H9 (cell line): ENCODE results near the gene DCHS2. TPM values are rescaled to one million over a fixed set of nuclear protein-coding genes. Genes with fewer than 3 reads are reported as not detected.

Source experiments
- DNase-seq: peaks from one replicate; pipeline ENCODE4 v3.0.0-alpha.2; 2017
- H2AFZ ChIP-seq: one replicate; pipeline ENCODE4 v1.6.1; 2013; ENCODE audit warnings: mild to moderate bottlenecking, low read length, control low read depth, moderate library complexity
- H2AK5ac ChIP-seq: 2 replicates; pipeline ENCODE4 v1.6.1; 2013; ENCODE audit warnings: low read length, control low read depth, mixed read lengths; ENCODE audit not compliant: insufficient read length
- H2BK120ac ChIP-seq: one replicate; pipeline ENCODE4 v1.6.1; 2013; ENCODE audit warnings: low read depth, mild to moderate bottlenecking, low read length, control low read depth, inconsistent platforms; ENCODE audit not compliant: poor library complexity, severe bottlenecking
- H2BK12ac ChIP-seq: 2 replicates; pipeline ENCODE4 v1.6.1; 2013; ENCODE audit warnings: low read length, control low read depth, mixed read lengths, low read depth; ENCODE audit not compliant: insufficient read length
- H2BK15ac ChIP-seq: 2 replicates; pipeline ENCODE4 v1.6.1; 2013; ENCODE audit warnings: low read depth, low read length, control low read depth
- H2BK20ac ChIP-seq: one replicate; pipeline ENCODE4 v1.6.1; 2013; ENCODE audit warnings: low read depth, mild to moderate bottlenecking, low read length, control low read depth, inconsistent platforms; ENCODE audit not compliant: poor library complexity, severe bottlenecking
- H2BK5ac ChIP-seq: 2 replicates; pipeline ENCODE4 v1.6.1; 2013; ENCODE audit warnings: low read length, control low read depth, mixed read lengths; ENCODE audit not compliant: insufficient read length
- H3K14ac ChIP-seq: 2 replicates; pipeline ENCODE4 v1.6.1; 2013; ENCODE audit warnings: low read length, control low read depth; ENCODE audit not compliant: insufficient read depth
- H3K18ac ChIP-seq: 2 replicates; pipeline ENCODE4 v1.6.1; 2013; ENCODE audit warnings: low read depth, mild to moderate bottlenecking, mixed read lengths, low read length, control low read depth; ENCODE audit not compliant: insufficient read length
- H3K23ac ChIP-seq: 2 replicates; pipeline ENCODE4 v1.6.1; 2013; ENCODE audit warnings: low read length, control low read depth, mixed read lengths, low read depth; ENCODE audit not compliant: insufficient read length
- H3K23me2 ChIP-seq: 2 replicates; pipeline ENCODE4 v1.6.1; 2013; ENCODE audit warnings: low read depth, mild to moderate bottlenecking, mixed read lengths, low read length, control low read depth; ENCODE audit not compliant: insufficient read length, poor library complexity, severe bottlenecking
- H3K27ac ChIP-seq: 2 replicates; pipeline ENCODE4 v1.5.1; 2013; ENCODE audit warnings: low read length, control low read depth, mixed read lengths, low read depth; ENCODE audit not compliant: insufficient read length
- H3K27me3 ChIP-seq: 2 replicates; pipeline ENCODE4 v1.6.1; 2013; ENCODE audit warnings: low read length, control low read depth, inconsistent platforms; ENCODE audit not compliant: insufficient read depth
- H3K4ac ChIP-seq: 2 replicates; pipeline ENCODE4 v1.6.1; 2013; ENCODE audit warnings: low read depth, mild to moderate bottlenecking, control low read depth, inconsistent platforms, low read length, moderate library complexity
- H3K4me1 ChIP-seq: 2 replicates; pipeline ENCODE4 v1.6.1; 2013; ENCODE audit warnings: low read length, control low read depth, inconsistent platforms; ENCODE audit not compliant: insufficient read depth
- H3K4me2 ChIP-seq: 2 replicates; pipeline ENCODE4 v1.6.1; 2013; ENCODE audit warnings: low read length, control low read depth, mixed read lengths; ENCODE audit not compliant: insufficient read length, insufficient read depth
- H3K56ac ChIP-seq: 2 replicates; pipeline ENCODE4 v1.6.1; 2013; ENCODE audit warnings: low read depth, mild to moderate bottlenecking, mixed read lengths, low read length, control low read depth; ENCODE audit not compliant: insufficient read length
- H3K79me1 ChIP-seq: 2 replicates; pipeline ENCODE4 v1.6.1; 2013; ENCODE audit warnings: low read depth, mild to moderate bottlenecking, moderate library complexity, low read length, control low read depth, inconsistent platforms; ENCODE audit not compliant: insufficient read depth, poor library complexity, severe bottlenecking
- H3K79me2 ChIP-seq: 2 replicates; pipeline ENCODE4 v1.6.1; 2013; ENCODE audit warnings: low read length, control low read depth, inconsistent platforms; ENCODE audit not compliant: insufficient read depth
- H3K9ac ChIP-seq: 2 replicates; pipeline ENCODE4 v1.6.1; 2013; ENCODE audit warnings: low read length, control low read depth, mixed read lengths; ENCODE audit not compliant: insufficient read length; ENCODE audit errors: extremely low read depth
- H3K9me3 ChIP-seq: one replicate; pipeline ENCODE4 v1.6.1; 2013; ENCODE audit warnings: low read depth, low read length, inconsistent platforms; ENCODE audit not compliant: control insufficient read depth
- H3T11ph ChIP-seq: one replicate; pipeline ENCODE4 v1.6.1; 2013; ENCODE audit warnings: mild to moderate bottlenecking, low read length, control low read depth, inconsistent platforms
- H4K20me1 ChIP-seq: one replicate; pipeline ENCODE4 v1.6.1; 2013; ENCODE audit not compliant: control insufficient read depth, insufficient read length, insufficient read depth
- H4K5ac ChIP-seq: 2 replicates; pipeline ENCODE4 v1.6.1; 2013; ENCODE audit warnings: low read depth, mild to moderate bottlenecking, mixed read lengths, low read length, control low read depth; ENCODE audit not compliant: insufficient read length
- H4K8ac ChIP-seq: replicated peaks from 2 replicates; pipeline ENCODE4 v1.6.1; 2013; ENCODE audit warnings: low read length, control low read depth, mixed read lengths, low read depth; ENCODE audit not compliant: insufficient read length
- H4K91ac ChIP-seq: 2 replicates; pipeline ENCODE4 v1.6.1; 2013; ENCODE audit warnings: low read depth, mild to moderate bottlenecking, moderate library complexity, mixed read lengths, low read length, control low read depth; ENCODE audit not compliant: insufficient read length
- H3K27ac Mint-ChIP-seq, 3 experiments: 2 replicates in 2 of 3; 3 replicates in 1 of 3; pipeline ENCODE4 v1.8.0; 2020 to 2021; ENCODE audit warnings: mixed read lengths in 3 of 3, mild to moderate bottlenecking in 1 of 3, moderate library complexity in 1 of 3
- H3K27me3 Mint-ChIP-seq: 2 replicates; pipeline ENCODE4 v1.8.0; 2021; ENCODE audit warnings: low read depth, mild to moderate bottlenecking, moderate library complexity, mixed read lengths
- H3K36me3 Mint-ChIP-seq, 3 experiments: 2 replicates in 2 of 3; 3 replicates in 1 of 3; pipeline ENCODE4 v1.8.0; 2020 to 2021; ENCODE audit warnings: low read depth in 3 of 3, mixed read lengths in 3 of 3; ENCODE audit not compliant: insufficient read depth in 1 of 3
- H3K4me1 Mint-ChIP-seq, 2 experiments: 2 replicates each; pipeline ENCODE4 v1.8.0; 2020; ENCODE audit warnings: mixed read lengths in 2 of 2
- H3K4me3 Mint-ChIP-seq, 2 experiments: 2 replicates in 1 of 2; 3 replicates in 1 of 2; pipeline ENCODE4 v1.8.0; 2020 to 2021; ENCODE audit warnings: mild to moderate bottlenecking in 2 of 2, mixed read lengths in 2 of 2, moderate library complexity in 1 of 2
- H3K9me3 Mint-ChIP-seq, 2 experiments: 2 replicates in 1 of 2; 3 replicates in 1 of 2; pipeline ENCODE4 v1.8.0; 2020; ENCODE audit warnings: mild to moderate bottlenecking in 2 of 2, mixed read lengths in 2 of 2, moderate library complexity in 1 of 2
- WGBS: extraction: QIAGEN DNeasy Blood & Tissue Kit; methylation state at CpG from one replicate; pipeline ENCODE4 v1.1.7; 2013; ENCODE audit warnings: missing lambda C conversion rate, low lambda C conversion rate, mixed read lengths; ENCODE audit not compliant: insufficient read length; ENCODE audit errors: extremely low coverage; 5-methylcytosine and 5-hydroxymethylcytosine counted together
- total RNA-seq: library from RNA; stranded (reverse); gene quantifications from 2 replicates; pipeline ENCODE4 v1.2.1, GENCODE V29; 2021
- TF ChIP-seq, protein P1 (sequence below): fragments of 200-600 bp; sonication (generic); conservative IDR thresholded peaks from 3 replicates; pipeline ENCODE4 v1.8.0; 2021; ENCODE audit warnings: antibody characterized with exemption, mild to moderate bottlenecking

Gene DCHS2
- total RNA-seq, 1 experiment from 2014 or later: 0.57 TPM

DNA sequence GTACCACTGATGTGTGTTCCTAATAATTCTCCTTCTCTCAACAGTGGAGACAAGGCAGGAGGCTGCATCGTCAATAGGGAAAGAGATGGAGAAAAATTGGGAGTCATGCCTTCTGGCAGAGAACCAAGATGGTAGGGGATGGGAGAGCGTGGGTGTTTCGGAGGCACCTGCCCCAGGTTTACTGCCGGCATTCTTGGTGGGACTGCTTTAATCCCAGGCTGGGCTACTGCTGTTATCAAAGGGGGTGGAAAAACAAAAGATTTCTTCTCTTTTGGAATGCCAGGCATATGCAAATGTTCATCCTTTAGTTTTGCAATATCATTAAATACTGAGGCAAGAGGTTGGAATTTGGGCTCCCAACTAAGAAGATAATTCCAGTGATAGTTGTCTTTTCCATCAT is 257.0 kb downstream of the DCHS2 start:
- no peak for DNase-seq
- Histone ChIP-seq H2BK5ac (no peak overlapping the region), H2BK120ac (no peak overlapping the region), H3K9me3 (no peaks in the 10 kb centered on the region), H2BK15ac (no peak overlapping the region), H3K4ac (no peak overlapping the region), H3K23ac (no peak overlapping the region), H4K20me1 (no peaks in the 10 kb centered on the region), H4K91ac (no peak overlapping the region), H3K23me2 (no peaks in the 10 kb centered on the region), H3K56ac (no peak overlapping the region), H3K9ac (no peak overlapping the region), H3K27ac (no peak overlapping the region), H2BK12ac (no peak overlapping the region), H3K4me1 (no peaks in the 10 kb centered on the region; the same call in 1 of the 2 replicates), H3K4me2 (no peak overlapping the region), H4K8ac (no peak overlapping the region), H3K27me3 (no peaks in the 10 kb centered on the region), H2AK5ac (no peak overlapping the region), H3K79me2 (no peaks in the 10 kb centered on the region), H3K18ac (peak overlapping the region; percentile 12), H2BK20ac (no peak overlapping the region), H3T11ph (no peak overlapping the region), H4K5ac (no peak overlapping the region), H2AFZ (no peak overlapping the region), H3K79me1 (no peaks in the 10 kb centered on the region), H3K14ac (no peak overlapping the region; the same call in 1 of the 2 replicates)
- TF ChIP-seq, protein P1, sequence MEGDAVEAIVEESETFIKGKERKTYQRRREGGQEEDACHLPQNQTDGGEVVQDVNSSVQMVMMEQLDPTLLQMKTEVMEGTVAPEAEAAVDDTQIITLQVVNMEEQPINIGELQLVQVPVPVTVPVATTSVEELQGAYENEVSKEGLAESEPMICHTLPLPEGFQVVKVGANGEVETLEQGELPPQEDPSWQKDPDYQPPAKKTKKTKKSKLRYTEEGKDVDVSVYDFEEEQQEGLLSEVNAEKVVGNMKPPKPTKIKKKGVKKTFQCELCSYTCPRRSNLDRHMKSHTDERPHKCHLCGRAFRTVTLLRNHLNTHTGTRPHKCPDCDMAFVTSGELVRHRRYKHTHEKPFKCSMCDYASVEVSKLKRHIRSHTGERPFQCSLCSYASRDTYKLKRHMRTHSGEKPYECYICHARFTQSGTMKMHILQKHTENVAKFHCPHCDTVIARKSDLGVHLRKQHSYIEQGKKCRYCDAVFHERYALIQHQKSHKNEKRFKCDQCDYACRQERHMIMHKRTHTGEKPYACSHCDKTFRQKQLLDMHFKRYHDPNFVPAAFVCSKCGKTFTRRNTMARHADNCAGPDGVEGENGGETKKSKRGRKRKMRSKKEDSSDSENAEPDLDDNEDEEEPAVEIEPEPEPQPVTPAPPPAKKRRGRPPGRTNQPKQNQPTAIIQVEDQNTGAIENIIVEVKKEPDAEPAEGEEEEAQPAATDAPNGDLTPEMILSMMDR: no peak
- WGBS: no CpG with 5 or more reads among the region's 4 CpGs
- peaks cover 15 to 16% of the 10 kb centered on the region in 2 experiments for H3K4me1 Mint-ChIP-seq
- H3K36me3 Mint-ChIP-seq: no peaks in the 10 kb centered on the region
- H3K9me3 Mint-ChIP-seq: no peaks in the 10 kb centered on the region
- H3K4me3 Mint-ChIP-seq: no peak overlapping the region
- H3K27ac Mint-ChIP-seq: no peak overlapping the region
- H3K27me3 Mint-ChIP-seq: no peaks in the 10 kb centered on the region
